Thymus (tissue), 14 donors: ENCODE measurements around the gene ZNF215. TPM values are rescaled to one million over a fixed set of nuclear protein-coding genes. Genes with fewer than 3 reads are reported as not detected.
"Not testable (repeated sequence)": the region's sequence is repeated elsewhere in the genome, so short reads cannot be mapped to it uniquely, and the experiment has no call there.

Experiments
- DNase-seq, 9 donors: peaks; one replicate each; pipeline ENCODE4 v3.0.0-alpha.2; 2013; ENCODE audit warnings: low spot score in 9 of 9, low read depth in 6 of 9, missing footprints in 1 of 9
- H3K27ac ChIP-seq, 2 donors: one replicate each; pipeline ENCODE4 v1.5.1; 2013; ENCODE audit warnings: control low read depth in 1 of 2, low read depth in 1 of 2, low read length in 1 of 2, mild to moderate bottlenecking in 1 of 2, moderate library complexity in 1 of 2
- H3K27me3 ChIP-seq, 2 donors: one replicate each; pipeline ENCODE4 v1.5.1; 2013; ENCODE audit warnings: low read length in 1 of 2; ENCODE audit not compliant: control insufficient read depth in 2 of 2, insufficient read depth in 1 of 2
- H3K36me3 ChIP-seq, 2 donors: one replicate each; pipeline ENCODE4 v1.5.1; 2013; ENCODE audit warnings: low read length in 1 of 2, mild to moderate bottlenecking in 1 of 2, moderate library complexity in 1 of 2; ENCODE audit not compliant: control insufficient read depth in 2 of 2, insufficient read depth in 2 of 2
- H3K4me1 ChIP-seq, 2 donors: one replicate each; pipeline ENCODE4 v1.5.1; 2013; ENCODE audit warnings: low read length in 2 of 2; ENCODE audit not compliant: control insufficient read depth in 2 of 2, insufficient read depth in 2 of 2
- H3K4me3 ChIP-seq, 2 donors: one replicate each; pipeline ENCODE4 v1.5.1; 2013; ENCODE audit warnings: low read length in 2 of 2, control low read depth in 1 of 2, mild to moderate bottlenecking in 1 of 2
- H3K9me3 ChIP-seq, 2 donors: one replicate each; pipeline ENCODE4 v1.5.1; 2013; ENCODE audit warnings: low read length in 1 of 2, mild to moderate bottlenecking in 1 of 2; ENCODE audit not compliant: control insufficient read depth in 2 of 2, insufficient read depth in 1 of 2
- WGBS: extraction: QIAGEN DNeasy Blood & Tissue Kit; methylation state at CpG from one replicate; pipeline ENCODE4 v1.1.7; 2013; 5-methylcytosine and 5-hydroxymethylcytosine counted together
- long read RNA-seq, 10 donors: transcript quantifications; one replicate each; lab custom pipeline, GENCODE V29; 2026
- polyA plus RNA-seq: library from polyadenylated mRNA; stranded (reverse); fragments of 200-250 nt; gene quantifications from one replicate; pipeline ENCODE4 v1.2.3, GENCODE V29; 2013
- total RNA-seq: library from RNA; stranded (reverse); fragments of 120-200 nt; gene quantifications from one replicate; pipeline ENCODE4 v1.2.4, GENCODE V29; 2013
- donor health status: healthy.

The ZNF215 gene
- total RNA-seq: 5.9 TPM
- 2.2 TPM for polyA plus RNA-seq
- long read RNA-seq, donor 1: 0 reads
- long read RNA-seq, donor 2: 0 reads
- long read RNA-seq, donor 3, partial matches to known transcripts: 0 of 1 reads
- long read RNA-seq, donor 3, other reads (novel, unspliced or antisense): 0 of 1 reads
- long read RNA-seq, donor 4: 0 reads
- long read RNA-seq, donor 5, partial matches to known transcripts: 0 of 1 reads
- long read RNA-seq, donor 5, other reads (novel, unspliced or antisense): 0 of 1 reads
- long read RNA-seq, donor 6: 0 reads
- long read RNA-seq, donor 7: 0 reads
- long read RNA-seq, donor 8: 0 reads
- long read RNA-seq, donor 9: 0 reads
- long read RNA-seq, donor 10: 0 reads

DNA sequence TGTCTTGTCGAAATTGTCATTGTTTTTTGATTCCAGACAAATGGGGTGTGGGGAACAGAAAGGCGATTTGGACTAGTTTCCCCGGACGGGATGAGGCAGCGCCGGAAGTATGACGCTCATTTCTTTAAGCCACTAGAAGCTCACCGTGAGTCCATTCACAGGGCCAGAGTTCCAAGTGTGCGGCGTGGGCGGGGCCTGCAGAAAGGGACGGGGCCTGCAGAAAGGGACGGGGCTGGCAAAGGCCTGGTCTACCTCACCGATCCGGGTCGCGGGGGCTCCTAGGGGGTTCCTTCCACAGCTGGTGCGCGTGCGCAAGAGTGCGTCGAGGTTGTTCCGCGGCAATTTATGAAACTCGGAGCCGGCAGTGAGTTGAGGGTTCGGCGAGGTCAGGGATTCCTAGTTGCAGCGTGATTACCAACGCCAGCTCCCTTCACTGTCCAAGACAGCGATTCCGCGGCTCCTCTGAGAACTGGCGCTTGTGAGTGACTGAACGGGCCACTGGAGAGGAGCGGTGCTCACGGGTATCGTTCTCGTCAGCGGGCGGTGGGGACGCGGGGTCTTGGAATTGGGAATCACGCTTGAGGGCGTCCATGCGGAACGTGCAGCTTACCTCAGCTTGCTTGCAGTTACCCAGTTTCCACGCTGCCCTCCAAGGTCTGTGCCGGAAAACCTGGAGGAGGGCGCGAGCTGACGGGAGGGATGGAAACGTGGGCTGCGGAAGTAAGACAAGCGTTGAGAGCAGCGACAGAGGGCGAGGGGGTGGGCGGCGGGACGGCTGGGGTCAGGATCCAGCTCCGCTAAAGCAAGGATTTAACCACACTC is at the start of gene ZNF215:
ZNF215 (plus strand) TSS at position 219 of the 822 bp plus-strand sequence. CDS start 5,847 bp downstream, outside the sequence.
- Histone ChIP-seq H3K27ac (peak within 1 kb of the TSS; percentile 19 to 58), H3K4me1 (peaks cover 0 to 14% of the 10 kb centered on the region in 2 donors), H3K36me3 (no peaks in the 10 kb centered on the region), H3K4me3 (peak within 1 kb of the TSS; percentile 60 to 66), H3K27me3 (peaks cover 4 to 21% of the 10 kb centered on the region in 2 donors), H3K9me3 (no peaks in the 10 kb centered on the region)
- WGBS: 2% methylated on average over 61 of the region's 61 CpGs
- peak in 6 of 9 donors; percentile 13 to 53 (median 27) for DNase-seq

DNA sequence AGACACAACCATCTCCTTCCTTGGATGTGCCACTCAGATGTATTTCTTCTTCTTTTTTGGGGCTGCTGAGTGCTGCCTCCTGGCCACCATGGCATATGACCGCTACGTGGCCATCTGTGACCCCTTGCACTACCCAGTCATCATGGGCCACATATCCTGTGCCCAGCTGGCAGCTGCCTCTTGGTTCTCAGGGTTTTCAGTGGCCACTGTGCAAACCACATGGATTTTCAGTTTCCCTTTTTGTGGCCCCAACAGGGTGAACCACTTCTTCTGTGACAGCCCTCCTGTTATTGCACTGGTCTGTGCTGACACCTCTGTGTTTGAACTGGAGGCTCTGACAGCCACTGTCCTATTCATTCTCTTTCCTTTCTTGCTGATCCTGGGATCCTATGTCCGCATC is 49.3 kb upstream of the ZNF215 start:
- Histone ChIP-seq H3K36me3 (no peaks in the 10 kb centered on the region), H3K4me1 (no peaks in the 10 kb centered on the region), H3K27ac (no peak overlapping the region), H3K4me3 (no peak overlapping the region), H3K9me3 (no peaks in the 10 kb centered on the region), H3K27me3 (no peaks in the 10 kb centered on the region)
- WGBS: 95% methylated on average over 3 of the region's 3 CpGs
- DNase-seq: no peak

GRCh38 chr11:6882751-6883150 is 43.5 kb upstream of the ZNF215 start:
- no peak overlapping the region for H3K4me3 ChIP-seq
- no peaks in the 10 kb centered on the region for H3K9me3 ChIP-seq
- no peak overlapping the region for H3K27ac ChIP-seq
- no peaks in the 10 kb centered on the region for H3K4me1 ChIP-seq
- DNase-seq: no peak
- H3K36me3 ChIP-seq: no peaks in the 10 kb centered on the region
- H3K27me3 ChIP-seq: no peaks in the 10 kb centered on the region

GRCh38 chr11:6887711-6888110 is 38.5 kb upstream of the ZNF215 start:
- WGBS: 94% methylated on average over 5 of the region's 5 CpGs
- not testable (repeated sequence) for H3K36me3 ChIP-seq, H3K4me1 ChIP-seq, H3K27ac ChIP-seq, H3K27me3 ChIP-seq, H3K9me3 ChIP-seq, DNase-seq, H3K4me3 ChIP-seq

DNA sequence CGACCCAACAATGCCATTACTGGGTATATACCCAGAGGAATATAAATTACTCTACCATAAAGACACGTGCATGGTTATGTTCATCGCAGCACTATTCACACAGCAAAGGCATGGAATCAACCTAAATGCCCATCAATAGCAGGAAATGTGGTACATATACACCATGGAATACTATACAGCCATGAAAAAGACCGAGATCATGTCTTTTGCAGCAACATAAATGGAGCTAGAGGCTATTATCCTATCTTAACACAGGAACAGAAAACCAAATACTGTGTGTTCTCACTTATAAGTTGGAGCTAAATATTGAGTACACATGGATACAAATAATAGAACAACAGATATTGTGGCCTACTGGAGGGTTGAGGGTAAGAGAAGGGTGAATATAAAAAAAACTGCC is 37.4 kb upstream of the ZNF215 start:
- no peaks in the 10 kb centered on the region for H3K36me3 ChIP-seq
- 91% methylated on average over 4 of the region's 4 CpGs for WGBS
- H3K4me1 ChIP-seq: no peaks in the 10 kb centered on the region
- H3K27ac ChIP-seq: no peak overlapping the region
- H3K4me3 ChIP-seq: no peak overlapping the region
- DNase-seq: no peak
- H3K9me3 ChIP-seq: no peaks in the 10 kb centered on the region
- H3K27me3 ChIP-seq: no peaks in the 10 kb centered on the region

DNA sequence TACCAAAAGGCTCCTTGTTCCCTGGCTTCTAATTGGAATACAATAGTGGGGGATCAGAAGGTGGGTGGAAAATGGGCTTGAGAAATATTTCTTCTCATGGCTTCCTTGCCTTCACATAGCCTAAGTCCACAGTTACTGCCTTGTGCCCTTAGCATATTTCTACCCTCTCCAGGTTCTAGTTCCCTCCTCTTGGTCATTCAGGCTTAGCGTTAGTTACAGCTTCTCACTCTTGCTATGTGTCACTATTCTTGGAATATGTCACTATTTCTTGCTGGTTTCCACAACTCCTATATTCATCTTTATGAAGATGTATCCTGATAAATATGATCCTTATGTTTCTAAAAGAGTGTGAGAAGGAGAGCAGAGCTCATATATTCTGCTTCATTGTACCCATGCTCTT is 36.4 kb upstream of the ZNF215 start:
- WGBS: 96% methylated on average over 1 of the region's 1 CpG
- no peaks in the 10 kb centered on the region for H3K27me3 ChIP-seq
- no peaks in the 10 kb centered on the region for H3K4me1 ChIP-seq
- no peaks in the 10 kb centered on the region for H3K36me3 ChIP-seq
- no peak overlapping the region for H3K4me3 ChIP-seq
- no peak overlapping the region for H3K27ac ChIP-seq
- H3K9me3 ChIP-seq: no peaks in the 10 kb centered on the region
- no peak for DNase-seq

DNA sequence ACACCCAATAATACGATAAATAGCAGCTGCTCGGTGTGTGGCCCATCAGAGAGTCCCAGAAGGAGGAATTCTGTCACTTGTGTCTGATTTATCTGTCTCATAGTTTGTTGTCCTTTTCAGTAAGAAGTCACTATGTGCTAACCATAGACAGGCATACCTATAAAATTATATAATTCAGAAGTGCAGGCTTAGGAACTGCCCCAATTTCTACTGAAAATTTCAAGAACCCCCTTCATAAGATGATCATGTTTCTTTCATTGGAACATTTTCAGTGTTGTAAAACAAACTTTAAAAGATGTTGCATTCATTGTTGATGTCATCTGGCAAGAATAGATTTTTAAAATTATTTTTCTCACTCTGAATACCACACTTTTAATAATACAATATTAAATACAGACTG is 33.8 kb upstream of the ZNF215 start, which contains the start of gene OR2D2:
OR2D2 (minus strand) TSS at position 101 of the 400 bp plus-strand sequence; CDS start at position 101, 0 bp downstream.
- DNase-seq: no peak
- H3K9me3 ChIP-seq: no peaks in the 10 kb centered on the region
- no peaks in the 10 kb centered on the region for H3K27me3 ChIP-seq
- WGBS: 89% methylated on average over 2 of the region's 2 CpGs
- no peak within 1 kb of the TSS for H3K27ac ChIP-seq
- no peaks in the 10 kb centered on the region for H3K36me3 ChIP-seq
- H3K4me3 ChIP-seq: no peak within 1 kb of the TSS
- no peaks in the 10 kb centered on the region for H3K4me1 ChIP-seq

GRCh38 chr11:6894097-6894496 is 32.1 kb upstream of the ZNF215 start:
- H3K27me3 ChIP-seq: no peaks in the 10 kb centered on the region
- H3K4me1 ChIP-seq: no peaks in the 10 kb centered on the region
- H3K36me3 ChIP-seq: no peaks in the 10 kb centered on the region
- no peaks in the 10 kb centered on the region for H3K9me3 ChIP-seq
- H3K27ac ChIP-seq: no peak overlapping the region
- no peak for DNase-seq
- H3K4me3 ChIP-seq: no peak overlapping the region

DNA sequence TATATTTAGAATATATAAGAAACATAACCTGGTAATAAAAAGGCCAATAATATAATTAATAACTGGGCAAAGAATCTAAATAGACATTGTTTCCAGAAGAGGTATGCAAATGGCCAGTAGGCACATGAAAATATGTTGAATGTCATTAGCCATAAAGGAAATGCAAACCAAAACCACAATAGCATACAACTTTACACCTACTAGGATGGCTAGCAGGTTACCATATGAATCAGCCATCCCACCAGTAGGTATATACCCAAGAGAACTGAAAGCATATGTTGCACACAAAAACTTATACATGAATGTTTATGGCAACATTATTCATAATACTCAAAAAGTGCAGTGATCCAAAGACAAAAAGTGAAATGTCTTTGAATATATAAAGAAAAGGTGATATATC is 31.2 kb upstream of the ZNF215 start:
- H3K27me3 ChIP-seq: no peaks in the 10 kb centered on the region
- H3K9me3 ChIP-seq: no peaks in the 10 kb centered on the region
- no peaks in the 10 kb centered on the region for H3K36me3 ChIP-seq
- H3K4me3 ChIP-seq: no peak overlapping the region
- DNase-seq: no peak
- no peak overlapping the region for H3K27ac ChIP-seq
- no peaks in the 10 kb centered on the region for H3K4me1 ChIP-seq
